Nephron progenitor cell (in vitro differentiated cells): ENCODE results near the gene PAGR1.

Source experiments
- DNase-seq: peaks from one replicate; pipeline ENCODE4 v3.0.0; 2021
- H3K27ac Mint-ChIP-seq: 2 replicates; pipeline ENCODE4 v1.8.0; 2021; ENCODE audit warnings: mild to moderate bottlenecking, moderate library complexity, mixed read lengths
- H3K27me3 Mint-ChIP-seq: 2 replicates; pipeline ENCODE4 v1.8.0; 2021; ENCODE audit warnings: mild to moderate bottlenecking, low read depth, mixed read lengths; ENCODE audit not compliant: poor library complexity
- H3K36me3 Mint-ChIP-seq: 2 replicates; pipeline ENCODE4 v1.8.0; 2021; ENCODE audit warnings: low read depth, mixed read lengths
- H3K4me1 Mint-ChIP-seq: 2 replicates; pipeline ENCODE4 v1.8.0; 2021; ENCODE audit warnings: mixed read lengths
- H3K4me3 Mint-ChIP-seq: 2 replicates; pipeline ENCODE4 v1.8.0; 2021; ENCODE audit warnings: mild to moderate bottlenecking, moderate library complexity, mixed read lengths
- H3K9me3 Mint-ChIP-seq: 2 replicates; pipeline ENCODE4 v1.8.0; 2021; ENCODE audit warnings: mild to moderate bottlenecking, moderate library complexity, mixed read lengths
- TF ChIP-seq, protein P1 (sequence below): fragments of 200-600 bp; sonication (generic); IDR thresholded peaks from 2 replicates; pipeline ENCODE4 v1.5.0; 2021; ENCODE audit warnings: antibody characterized with exemption

The PAGR1 gene

DNA sequence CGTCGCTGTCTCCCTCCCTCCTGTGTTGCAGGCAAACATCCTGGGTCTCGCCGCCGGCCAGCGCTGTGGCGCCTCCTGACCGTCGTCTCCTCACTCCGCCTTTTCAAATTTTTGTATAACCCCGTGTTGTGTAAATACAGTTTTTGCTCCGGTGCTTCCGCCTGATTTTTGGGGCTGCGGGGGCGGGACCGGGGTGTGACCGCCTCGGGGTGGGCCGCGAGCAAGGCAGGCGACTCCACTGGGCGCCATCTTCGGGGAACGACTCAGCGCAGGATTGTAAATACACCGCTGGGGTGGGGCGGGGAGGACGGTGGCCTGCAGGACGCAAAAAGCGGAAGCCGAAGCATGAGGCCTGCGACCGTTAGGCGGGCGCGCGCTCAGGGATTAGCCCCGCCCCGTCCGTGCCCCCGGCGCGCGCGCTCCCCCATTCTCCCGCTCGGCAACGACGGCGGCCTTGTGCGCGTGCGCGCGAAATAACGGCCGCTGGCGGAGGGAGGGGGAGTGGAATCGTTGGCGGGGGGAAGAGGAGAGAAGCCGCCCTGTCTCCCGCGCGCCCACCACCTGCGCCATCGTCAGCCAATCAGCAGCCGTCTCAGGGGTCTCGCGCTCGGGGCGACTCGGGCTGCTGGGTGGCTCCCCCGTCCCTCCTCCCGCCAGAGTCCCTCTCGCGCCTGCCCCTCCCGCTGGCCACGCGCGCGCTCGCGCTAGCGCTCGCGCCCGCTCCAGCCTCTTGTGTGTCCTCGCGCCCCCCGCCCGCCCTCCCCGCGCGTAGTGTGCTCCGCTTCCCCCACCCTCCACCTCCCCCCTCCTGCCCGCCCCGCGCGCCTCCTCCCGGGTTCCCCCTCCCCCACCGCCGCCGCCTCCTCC is 10.5 kb upstream of the PAGR1 start:
- peak; percentile 97 for DNase-seq
- peak overlapping the region; percentile 99 for H3K27ac Mint-ChIP-seq
- TF ChIP-seq, protein P1, sequence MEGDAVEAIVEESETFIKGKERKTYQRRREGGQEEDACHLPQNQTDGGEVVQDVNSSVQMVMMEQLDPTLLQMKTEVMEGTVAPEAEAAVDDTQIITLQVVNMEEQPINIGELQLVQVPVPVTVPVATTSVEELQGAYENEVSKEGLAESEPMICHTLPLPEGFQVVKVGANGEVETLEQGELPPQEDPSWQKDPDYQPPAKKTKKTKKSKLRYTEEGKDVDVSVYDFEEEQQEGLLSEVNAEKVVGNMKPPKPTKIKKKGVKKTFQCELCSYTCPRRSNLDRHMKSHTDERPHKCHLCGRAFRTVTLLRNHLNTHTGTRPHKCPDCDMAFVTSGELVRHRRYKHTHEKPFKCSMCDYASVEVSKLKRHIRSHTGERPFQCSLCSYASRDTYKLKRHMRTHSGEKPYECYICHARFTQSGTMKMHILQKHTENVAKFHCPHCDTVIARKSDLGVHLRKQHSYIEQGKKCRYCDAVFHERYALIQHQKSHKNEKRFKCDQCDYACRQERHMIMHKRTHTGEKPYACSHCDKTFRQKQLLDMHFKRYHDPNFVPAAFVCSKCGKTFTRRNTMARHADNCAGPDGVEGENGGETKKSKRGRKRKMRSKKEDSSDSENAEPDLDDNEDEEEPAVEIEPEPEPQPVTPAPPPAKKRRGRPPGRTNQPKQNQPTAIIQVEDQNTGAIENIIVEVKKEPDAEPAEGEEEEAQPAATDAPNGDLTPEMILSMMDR = no peak
- peaks cover 53% of the 10 kb centered on the region for H3K4me1 Mint-ChIP-seq
- H3K36me3 Mint-ChIP-seq = peaks cover 27% of the 10 kb centered on the region
- no peaks in the 10 kb centered on the region for H3K9me3 Mint-ChIP-seq
- H3K27me3 Mint-ChIP-seq = peaks cover 3% of the 10 kb centered on the region
- peak overlapping the region; percentile 99 for H3K4me3 Mint-ChIP-seq

- Mint-ChIP-seq H3K27ac (peak within 1 kb of the TSS; percentile 99), H3K27me3 (peaks cover 3% of the 10 kb centered on the region), H3K4me3 (peak within 1 kb of the TSS; percentile 99), H3K4me1 (peaks cover 60% of the 10 kb centered on the region), H3K36me3 (peaks cover 21% of the 10 kb centered on the region), H3K9me3 (no peaks in the 10 kb centered on the region)
- TF ChIP-seq, protein P1 = no peak
- DNase-seq = peak; percentile 78
These were observed 9.8 kb upstream of the PAGR1 start, which contains the start of gene MAZ for GRCh38 chr16:29806099-29806579. TSS of gene MAZ (plus strand) at chr16:29806529. CDS start at chr16:29806702, 173 bp downstream.

GRCh38 chr16:29806641-29807425 is 9.1 kb upstream of the PAGR1 start:
- Mint-ChIP-seq H3K4me3 (peak overlapping the region; percentile 89), H3K27ac (peak overlapping the region; percentile 42), H3K36me3 (peaks cover 14% of the 10 kb centered on the region), H3K27me3 (peaks cover 3% of the 10 kb centered on the region), H3K9me3 (no peaks in the 10 kb centered on the region), H3K4me1 (peaks cover 65% of the 10 kb centered on the region)
- TF ChIP-seq, protein P1 = no peak
- DNase-seq = peak; percentile 66

- TF ChIP-seq, protein P1 = peak; percentile 43
- Mint-ChIP-seq H3K27me3 (peaks cover 3% of the 10 kb centered on the region), H3K4me1 (peaks cover 70% of the 10 kb centered on the region), H3K9me3 (no peaks in the 10 kb centered on the region), H3K4me3 (peak overlapping the region; percentile 89), H3K36me3 (peaks cover 9% of the 10 kb centered on the region), H3K27ac (peak overlapping the region; percentile 91)
- peak; percentile 79 for DNase-seq
These were observed 8.3 kb upstream of the PAGR1 start for GRCh38 chr16:29807426-29808218.

GRCh38 chr16:29808219-29808900 is 7.6 kb upstream of the PAGR1 start:
- peaks cover 70% of the 10 kb centered on the region for H3K4me1 Mint-ChIP-seq
- peaks cover 3% of the 10 kb centered on the region for H3K27me3 Mint-ChIP-seq
- DNase-seq = peak; percentile 21
- H3K4me3 Mint-ChIP-seq = peak overlapping the region; percentile 89
- H3K9me3 Mint-ChIP-seq = no peaks in the 10 kb centered on the region
- H3K36me3 Mint-ChIP-seq = peaks cover 5% of the 10 kb centered on the region
- H3K27ac Mint-ChIP-seq = peak overlapping the region; percentile 93
- TF ChIP-seq, protein P1 = no peak
